Ramos (cell line): ENCODE measurements around the gene THUMPD2.

Experiments used
- in situ Hi-C: fragments of 300-500 bp; cut with MboI; formaldehyde crosslinking; loops from one replicate; pipeline ENCODE4 v1.14.3; 2022; ENCODE audit warnings: low sequenced_read_pairs; ENCODE audit not compliant: unreplicated experiment

Gene THUMPD2

GRCh38 chr2:39762448-39762847 is 16.6 kb downstream of the THUMPD2 start:
- in situ Hi-C loops: no loop called here

- in situ Hi-C loops: no loop called here
Measured at GRCh38 chr2:39757156-39757555, 21.9 kb downstream of the THUMPD2 start.

- in situ Hi-C loops: no loop called here
Measured at GRCh38 chr2:39755466-39755865, 23.6 kb downstream of the THUMPD2 start.

- in situ Hi-C loops: loop anchor here (25.0 kb wide), 1 partner anchor 506 kb away; the partner anchor contains the start of gene CDKL4
Measured at GRCh38 chr2:39743269-39743776, 35.7 kb downstream of the THUMPD2 start.

- in situ Hi-C loops: loop anchor here (25.0 kb wide), 1 partner anchor 505 kb away; the partner anchor contains the start of gene CDKL4
Measured at GRCh38 chr2:39741871-39742270, 37.2 kb downstream of the THUMPD2 start.

GRCh38 chr2:39739386-39739785 is 39.7 kb downstream of the THUMPD2 start:
- in situ Hi-C loops: loop anchor here (25.0 kb wide), 1 partner anchor 502 kb away; the partner anchor contains the start of gene CDKL4

- in situ Hi-C loops: loop anchor here (25.0 kb wide), 1 partner anchor 502 kb away; the partner anchor contains the start of gene CDKL4
Measured at GRCh38 chr2:39738936-39739335, 40.1 kb downstream of the THUMPD2 start.

GRCh38 chr2:39737661-39738060 is 41.4 kb downstream of the THUMPD2 start:
- in situ Hi-C loops: loop anchor here (25.0 kb wide), 1 partner anchor 500 kb away; the partner anchor contains the start of gene CDKL4

GRCh38 chr2:39736640-39737039 is 42.4 kb downstream of the THUMPD2 start:
- in situ Hi-C loops: loop anchor here (25.0 kb wide), 1 partner anchor 499 kb away; the partner anchor contains the start of gene CDKL4

- in situ Hi-C loops: loop anchor here (25.0 kb wide), 1 partner anchor 498 kb away; the partner anchor contains the start of gene CDKL4
Measured at GRCh38 chr2:39735648-39736047, 43.4 kb downstream of the THUMPD2 start.

- in situ Hi-C loops: loop anchor here (25.0 kb wide), 1 partner anchor 497 kb away; the partner anchor contains the start of gene CDKL4
Measured at GRCh38 chr2:39734445-39734844, 44.6 kb downstream of the THUMPD2 start.

- in situ Hi-C loops: loop anchor here (25.0 kb wide), 1 partner anchor 496 kb away; the partner anchor contains the start of gene CDKL4
Measured at GRCh38 chr2:39733070-39733674, 45.9 kb downstream of the THUMPD2 start.

- in situ Hi-C loops: loop anchor here (25.0 kb wide), 1 partner anchor 495 kb away; the partner anchor contains the start of gene CDKL4
Measured at GRCh38 chr2:39732482-39732881, 46.6 kb downstream of the THUMPD2 start.

GRCh38 chr2:39731546-39731945 is 47.5 kb downstream of the THUMPD2 start:
- in situ Hi-C loops: loop anchor here (25.0 kb wide), 1 partner anchor 494 kb away; the partner anchor contains the start of gene CDKL4

GRCh38 chr2:39730685-39731302 is 48.3 kb downstream of the THUMPD2 start:
- in situ Hi-C loops: loop anchor here (25.0 kb wide), 1 partner anchor 493 kb away; the partner anchor contains the start of gene CDKL4

- in situ Hi-C loops: loop anchor here (25.0 kb wide), 1 partner anchor 493 kb away; the partner anchor contains the start of gene CDKL4
Measured at GRCh38 chr2:39730276-39730675, 48.8 kb downstream of the THUMPD2 start.

GRCh38 chr2:39728941-39729351 is 50.1 kb downstream of the THUMPD2 start:
- in situ Hi-C loops: loop anchor here (25.0 kb wide), 1 partner anchor 492 kb away; the partner anchor contains the start of gene CDKL4

- in situ Hi-C loops: loop anchor here (25.0 kb wide), 1 partner anchor 491 kb away; the partner anchor contains the start of gene CDKL4
Measured at GRCh38 chr2:39728085-39728484, 51.0 kb downstream of the THUMPD2 start.

- in situ Hi-C loops: loop anchor here (25.0 kb wide), 1 partner anchor 488 kb away; the partner anchor contains the start of gene CDKL4
Measured at GRCh38 chr2:39725401-39725800, 53.7 kb downstream of the THUMPD2 start.

- in situ Hi-C loops: loop anchor here (25.0 kb wide), 2 partner anchors 337 to 487 kb away; partner anchors contain the start of gene CDKL4
Measured at GRCh38 chr2:39724828-39725144, 54.3 kb downstream of the THUMPD2 start.
